SK-N-SH treated with all-trans-retinoic acid at 6 μM for 48 hours (cell line): ENCODE measurements around the gene BPIFB3.

Experiments used
- BACH2 ChIP-seq: fragments of 250-450 bp; sonication (Bioruptor Pico); IDR thresholded peaks from 2 replicates; pipeline ENCODE4 v1.9.0; 2021; ENCODE audit warnings: mild to moderate bottlenecking, borderline replicate concordance
- ESRRG ChIP-seq: fragments of 250-450 bp; sonication (Bioruptor Pico); IDR thresholded peaks from 2 replicates; pipeline ENCODE4 v1.6.1; 2021; ENCODE audit warnings: mild to moderate bottlenecking
- OSR1 ChIP-seq: fragments of 250-450 bp; sonication (Bioruptor Pico); IDR thresholded peaks from 2 replicates; pipeline ENCODE4 v1.8.0; 2022; ENCODE audit warnings: moderate library complexity, mild to moderate bottlenecking, inconsistent platforms
- POU6F1 ChIP-seq: fragments of 250-450 bp; sonication (Bioruptor Pico); IDR thresholded peaks from 2 replicates; pipeline ENCODE4 v1.8.0; 2021; ENCODE audit warnings: low read depth, mild to moderate bottlenecking, moderate library complexity, borderline replicate concordance
- TOX ChIP-seq: fragments of 250-450 bp; sonication (Bioruptor Pico); IDR thresholded peaks from 2 replicates; pipeline ENCODE4 v1.8.0; 2021; ENCODE audit warnings: mild to moderate bottlenecking, moderate library complexity, borderline replicate concordance
- ZFP30 ChIP-seq: fragments of 450-650 bp; formaldehyde crosslinking; IDR thresholded peaks from 2 replicates; pipeline ENCODE4 v1.5.0; 2022; ENCODE audit warnings: mild to moderate bottlenecking, moderate library complexity

DNA sequence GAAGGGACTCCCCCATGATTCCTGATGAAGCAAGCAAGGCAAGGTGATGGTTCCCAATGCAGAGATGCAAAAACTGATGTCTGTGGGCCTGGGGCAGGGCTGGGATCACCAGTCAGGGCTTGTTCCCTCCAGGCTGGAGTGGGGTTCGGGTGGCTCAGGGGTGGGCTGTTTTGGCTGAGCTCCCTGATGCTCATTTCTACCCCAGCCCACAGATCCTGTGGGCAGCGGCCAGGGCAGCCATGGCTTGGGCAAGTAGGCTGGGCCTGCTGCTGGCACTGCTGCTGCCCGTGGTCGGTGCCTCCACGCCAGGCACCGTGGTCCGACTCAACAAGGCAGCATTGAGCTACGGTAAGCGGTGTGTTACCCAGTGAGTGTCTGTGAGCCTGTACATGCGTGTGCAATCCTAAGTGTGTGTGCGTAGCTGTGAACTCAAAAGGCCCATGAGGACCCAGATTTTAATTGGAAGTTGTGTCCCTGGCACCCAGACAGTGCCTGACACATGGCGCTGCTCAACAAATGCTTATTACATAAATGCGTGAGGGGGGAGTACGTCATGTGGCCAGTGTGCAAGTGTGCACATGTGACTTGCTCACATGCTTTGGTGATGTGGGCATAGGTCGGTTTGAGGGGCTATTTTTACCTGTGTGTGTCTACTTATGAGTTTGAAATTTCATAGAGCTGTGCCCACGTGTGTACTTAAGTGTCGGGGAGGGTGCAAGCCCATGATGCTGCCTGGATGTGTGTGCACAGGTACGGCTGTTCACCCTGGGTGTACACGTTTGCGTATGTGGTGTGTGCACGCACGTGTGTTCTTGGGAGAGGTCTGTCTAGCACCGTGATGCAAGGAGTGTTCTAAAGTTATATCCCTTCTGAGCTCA is 45.1 kb upstream of the BPIFB3 start:
- TF ChIP-seq ZFP30, result no peak
- no peak for TF ChIP-seq ESRRG
- no peak for TF ChIP-seq POU6F1 (CRISPR knock-in tag)
- TF ChIP-seq BACH2, result no peak
- TF ChIP-seq OSR1 (CRISPR knock-in tag), result no peak
- no peak for TF ChIP-seq TOX (CRISPR knock-in tag)
